Prostate gland (tissue), 2 donors: ENCODE data around the gene MLIP. TPM values are rescaled to one million over a fixed set of nuclear protein-coding genes. Genes with fewer than 3 reads are reported as not detected.
"Not testable (repeated sequence)": the region's sequence is repeated elsewhere in the genome, so short reads cannot be mapped to it uniquely, and the experiment has no call there.

ENCODE experiments used
- DNase-seq: peaks from one replicate; pipeline ENCODE4 v3.0.0-alpha.2; 2019; ENCODE audit warnings: low spot score
- H3K27ac ChIP-seq, 2 donors: fragments of 200-600 bp; sonication (generic); 2 replicates each; pipeline ENCODE4 v1.5.1; 2017 to 2019
- H3K27me3 ChIP-seq: fragments of 200-600 bp; sonication (generic); replicated peaks from 2 replicates; pipeline ENCODE4 v1.5.1; 2019; ENCODE audit not compliant: insufficient read depth
- H3K36me3 ChIP-seq, 2 donors: fragments of 200-600 bp; sonication (generic); 1 replicate in 1 of 2; 2 replicates in 1 of 2; pipeline versions ENCODE4 v1.5.1 to v1.8.1; 2017 to 2019
- H3K4me1 ChIP-seq: fragments of 200-600 bp; sonication (generic); replicated peaks from 2 replicates; pipeline ENCODE4 v1.5.1; 2019
- H3K4me3 ChIP-seq, 2 donors: fragments of 200-600 bp; sonication (generic); 2 replicates each; pipeline ENCODE4 v1.5.1; 2017 to 2019
- H3K9me3 ChIP-seq: fragments of 200-600 bp; sonication (generic); 2 replicates; pipeline ENCODE4 v1.5.1; 2017
- CTCF ChIP-seq, 4 experiments: fragments of 200-600 bp in 2 of 4; fragments of 450-650 bp in 2 of 4; sonication (generic) in 2 of 4; IDR thresholded peaks; 1 replicate in 3 of 4; 2 replicates in 1 of 4; pipeline ENCODE4 v1.5.1; 2016 to 2019; ENCODE audit warnings: antibody characterized with exemption in 4 of 4, mild to moderate bottlenecking in 2 of 4, moderate library complexity in 2 of 4
- POLR2A ChIP-seq: fragments of 450-650 bp; IDR thresholded peaks from one replicate; pipeline ENCODE4 v1.6.1; 2016; ENCODE audit warnings: antibody characterized with exemption, mild to moderate bottlenecking
- POLR2AphosphoS5 ChIP-seq: sonication (generic); formaldehyde crosslinking; IDR thresholded peaks from one replicate; pipeline ENCODE4 v1.6.1; 2017; ENCODE audit warnings: antibody characterized with exemption
- WGBS: methylation state at CpG from one replicate; pipeline ENCODE4 v1.1.5; 2018; 5-methylcytosine and 5-hydroxymethylcytosine counted together
- intact Hi-C: fragments of 100-400 bp; cut with DNase I; formaldehyde crosslinking; loops from one replicate; pipeline ENCODE4 v1.14.2; 2022
- total RNA-seq, 2 donors: library from RNA; depleted of rRNA; stranded (reverse); fragments of >200 nt; gene quantifications; one replicate each; pipeline ENCODE4 v1.1.0, GENCODE V29; 2016

MLIP gene
- total RNA-seq, 2 donors from 2014 or later: 0.55 to 1.9 TPM

- Histone ChIP-seq H3K36me3 (no peaks in the 10 kb centered on the region), H3K27me3 (no peaks in the 10 kb centered on the region), H3K4me1 (no peaks in the 10 kb centered on the region), H3K4me3 (no peak overlapping the region), H3K9me3 (no peaks in the 10 kb centered on the region), H3K27ac (no peak overlapping the region)
- intact Hi-C loops: no loop called here
- WGBS: 50% methylated on average over 4 of the region's 4 CpGs
- no peak for TF ChIP-seq CTCF (IDR thresholded peaks at IDR 0.05)
- no peak for TF ChIP-seq POLR2AphosphoS5
- no peak for TF ChIP-seq POLR2A
- DNase-seq: no peak
Observed at GRCh38 chr6:54194067-54194466, 82.8 kb downstream of the MLIP start.

- no peak overlapping the region for H3K27ac ChIP-seq
- intact Hi-C loops: no loop called here
- H3K9me3 ChIP-seq: no peaks in the 10 kb centered on the region
- no peak for DNase-seq
- no peak for TF ChIP-seq CTCF (IDR thresholded peaks at IDR 0.05)
- no peak for TF ChIP-seq POLR2AphosphoS5
- H3K4me1 ChIP-seq: no peaks in the 10 kb centered on the region
- 80% methylated on average over 3 of the region's 3 CpGs for WGBS
- no peak overlapping the region for H3K4me3 ChIP-seq
- no peaks in the 10 kb centered on the region for H3K36me3 ChIP-seq
- H3K27me3 ChIP-seq: no peaks in the 10 kb centered on the region
Observed at GRCh38 chr6:54195637-54196036, 84.4 kb downstream of the MLIP start.

DNA sequence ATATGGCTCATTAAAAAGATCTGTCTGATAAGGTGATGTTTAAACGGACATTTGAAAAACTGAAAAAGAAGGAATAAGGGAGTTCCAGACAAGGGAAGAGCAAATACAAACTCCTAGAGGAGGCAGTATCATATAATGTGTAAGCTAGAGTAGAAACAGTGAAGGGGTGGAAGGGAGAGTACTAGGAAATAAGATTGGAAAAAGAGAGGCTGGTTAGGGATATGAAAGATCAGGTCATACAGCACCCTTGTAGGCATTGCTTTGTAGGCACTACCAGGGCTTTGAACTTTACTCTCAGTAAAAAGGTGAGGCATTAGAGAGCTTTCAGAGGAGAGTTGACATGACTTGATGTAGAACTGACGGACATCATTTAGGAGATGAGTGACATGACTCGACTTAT, 85.7 kb downstream of the MLIP start:
- intact Hi-C loops: no loop called here
- H3K36me3 ChIP-seq: no peaks in the 10 kb centered on the region
- H3K4me1 ChIP-seq: no peaks in the 10 kb centered on the region
- H3K27ac ChIP-seq: no peak overlapping the region
- TF ChIP-seq CTCF (IDR thresholded peaks at IDR 0.05) (no peak), POLR2AphosphoS5 (no peak), POLR2A (no peak)
- H3K9me3 ChIP-seq: no peaks in the 10 kb centered on the region
- H3K27me3 ChIP-seq: no peaks in the 10 kb centered on the region
- H3K4me3 ChIP-seq: no peak overlapping the region
- 74% methylated on average over 3 of the region's 3 CpGs for WGBS
- no peak for DNase-seq

- TF ChIP-seq POLR2AphosphoS5 (no peak), POLR2A (no peak), CTCF (IDR thresholded peaks at IDR 0.05) (no peak)
- WGBS: 91% methylated on average over 3 of the region's 3 CpGs
- no peak for DNase-seq
- Histone ChIP-seq H3K27ac (no peak overlapping the region), H3K36me3 (no peaks in the 10 kb centered on the region), H3K4me1 (no peaks in the 10 kb centered on the region), H3K27me3 (no peaks in the 10 kb centered on the region), H3K9me3 (no peaks in the 10 kb centered on the region), H3K4me3 (no peak overlapping the region)
- intact Hi-C loops: no loop called here
Observed at GRCh38 chr6:54198134-54198533, 86.9 kb downstream of the MLIP start.

GRCh38 chr6:54203474-54204035, 92.3 kb downstream of the MLIP start:
- H3K4me3 ChIP-seq, H3K27me3 ChIP-seq, H3K27ac ChIP-seq, H3K36me3 ChIP-seq, H3K4me1 ChIP-seq, intact Hi-C loops, H3K9me3 ChIP-seq, DNase-seq: not testable (repeated sequence)
- WGBS: 97% methylated on average over 16 of the region's 16 CpGs
